Fibroblast of villous mesenchyme (primary cell): ENCODE measurements around the gene NDUFC2. TPM values are rescaled to one million over a fixed set of nuclear protein-coding genes. Genes with fewer than 3 reads are reported as not detected.

ENCODE experiments used
- DNase-seq: peaks from one replicate; pipeline ENCODE4 v3.0.0-alpha.2; 2010; ENCODE audit warnings: low read depth
- H3K4me3 ChIP-seq: 2 replicates; pipeline ENCODE4 v1.5.1; 2011; ENCODE audit warnings: low read depth, mild to moderate bottlenecking, low read length
- CTCF ChIP-seq: IDR thresholded peaks from 2 replicates; pipeline ENCODE4 v1.5.1; 2012; ENCODE audit warnings: low read depth, mild to moderate bottlenecking, low read length; ENCODE audit not compliant: insufficient read depth
- total RNA-seq: library from RNA; depleted of rRNA; stranded (reverse); fragments of >200 nt; gene quantifications from 2 replicates; pipeline ENCODE4 v1.2.3, GENCODE V29; 2012

The NDUFC2 gene
- total RNA-seq, 1 donor: 120 TPM

- DNase-seq: no peak
- H3K4me3 ChIP-seq: no peak overlapping the region
- no peak for TF ChIP-seq CTCF
Observed at GRCh38 chr11:78037825-78038620, 41.6 kb downstream of the NDUFC2 start.

- DNase-seq: no peak
- TF ChIP-seq CTCF: no peak
- H3K4me3 ChIP-seq: no peak overlapping the region
Observed at GRCh38 chr11:78037056-78037455, 42.6 kb downstream of the NDUFC2 start.

GRCh38 chr11:78036313-78036712 lies 43.3 kb downstream of the NDUFC2 start:
- no peak for TF ChIP-seq CTCF
- no peak overlapping the region for H3K4me3 ChIP-seq
- DNase-seq: no peak

- TF ChIP-seq CTCF: no peak
- DNase-seq: no peak
- H3K4me3 ChIP-seq: no peak overlapping the region
Observed at GRCh38 chr11:78034623-78035022, 45.0 kb downstream of the NDUFC2 start.

GRCh38 chr11:78033040-78033439 lies 46.6 kb downstream of the NDUFC2 start:
- H3K4me3 ChIP-seq: no peak overlapping the region
- DNase-seq: no peak
- no peak for TF ChIP-seq CTCF

GRCh38 chr11:78032090-78032489 lies 47.6 kb downstream of the NDUFC2 start:
- no peak overlapping the region for H3K4me3 ChIP-seq
- no peak for DNase-seq
- TF ChIP-seq CTCF: no peak

- no peak for TF ChIP-seq CTCF
- DNase-seq: no peak
- no peak overlapping the region for H3K4me3 ChIP-seq
Observed at GRCh38 chr11:78031629-78032028, 48.0 kb downstream of the NDUFC2 start.
